MCF 10A (cell line): Measurements from ENCODE around the gene BSND. TPM values are rescaled to one million over a fixed set of nuclear protein-coding genes. Genes with fewer than 3 reads are reported as not detected.

Source experiments
- BruUV-seq: library from RNA; stranded (reverse); fragments of 400-500 nt; replicated peaks from 2 replicates; lab custom pipeline; 2021; lab: Mats Ljungman, UMichigan
- CTCF ChIA-PET: fragments of 300-600 bp; sonication (Branson Sonifier 250); formaldehyde crosslinking; extraction: SDS; loops from one replicate; lab custom pipeline; 2021; ENCODE audit warnings: antibody characterized with exemption, inconsistent platforms; lab: Yijun Ruan, JAX
- POLR2A ChIA-PET: fragments of 300-600, 350-650 bp; sonication (Branson Sonifier 250); formaldehyde crosslinking; extraction: SDS; loops from one replicate; lab custom pipeline; 2020; ENCODE audit warnings: antibody characterized with exemption, inconsistent platforms; lab: Yijun Ruan, JAX
- DNase-seq: peaks from one replicate; pipeline ENCODE4 v3.0.0-alpha.2; 2018; ENCODE audit not compliant: unreplicated experiment
- H3K27ac Mint-ChIP-seq: one replicate; pipeline ENCODE4 v1.8.0; 2022; ENCODE audit warnings: mild to moderate bottlenecking, low read depth, mixed read lengths; ENCODE audit not compliant: unreplicated experiment
- H3K27me3 Mint-ChIP-seq: one replicate; pipeline ENCODE4 v1.8.0; 2022; ENCODE audit warnings: mixed read lengths; ENCODE audit not compliant: insufficient read depth, unreplicated experiment
- H3K36me3 Mint-ChIP-seq: one replicate; pipeline ENCODE4 v1.8.0; 2022; ENCODE audit warnings: mild to moderate bottlenecking, moderate library complexity, mixed read lengths; ENCODE audit not compliant: insufficient read depth, unreplicated experiment
- H3K4me1 Mint-ChIP-seq: one replicate; pipeline ENCODE4 v1.8.0; 2022; ENCODE audit warnings: mixed read lengths; ENCODE audit not compliant: insufficient read depth, unreplicated experiment
- H3K4me3 Mint-ChIP-seq: one replicate; pipeline ENCODE4 v1.8.0; 2022; ENCODE audit warnings: mild to moderate bottlenecking, moderate library complexity, mixed read lengths; ENCODE audit not compliant: unreplicated experiment
- H3K9me3 Mint-ChIP-seq: one replicate; pipeline ENCODE4 v1.8.0; 2022; ENCODE audit warnings: mixed read lengths; ENCODE audit not compliant: unreplicated experiment
- intact Hi-C: fragments of 100-400 bp; cut with micrococcal nuclease; formaldehyde crosslinking; loops from 2 replicates; pipeline ENCODE4 v1.14.1; 2022
- total RNA-seq: library from RNA; stranded (reverse); gene quantifications from 2 replicates; pipeline ENCODE4 v1.2.3, GENCODE V29; 2022
- TF ChIP-seq, protein P1 (sequence below): fragments of 200-600 bp; IDR thresholded peaks from one replicate; pipeline ENCODE4 v1.8.0; 2022; ENCODE audit warnings: antibody characterized with exemption, mild to moderate bottlenecking; ENCODE audit not compliant: unreplicated experiment

The BSND gene
- total RNA-seq, 1 experiment from 2014 or later = not detected

DNA sequence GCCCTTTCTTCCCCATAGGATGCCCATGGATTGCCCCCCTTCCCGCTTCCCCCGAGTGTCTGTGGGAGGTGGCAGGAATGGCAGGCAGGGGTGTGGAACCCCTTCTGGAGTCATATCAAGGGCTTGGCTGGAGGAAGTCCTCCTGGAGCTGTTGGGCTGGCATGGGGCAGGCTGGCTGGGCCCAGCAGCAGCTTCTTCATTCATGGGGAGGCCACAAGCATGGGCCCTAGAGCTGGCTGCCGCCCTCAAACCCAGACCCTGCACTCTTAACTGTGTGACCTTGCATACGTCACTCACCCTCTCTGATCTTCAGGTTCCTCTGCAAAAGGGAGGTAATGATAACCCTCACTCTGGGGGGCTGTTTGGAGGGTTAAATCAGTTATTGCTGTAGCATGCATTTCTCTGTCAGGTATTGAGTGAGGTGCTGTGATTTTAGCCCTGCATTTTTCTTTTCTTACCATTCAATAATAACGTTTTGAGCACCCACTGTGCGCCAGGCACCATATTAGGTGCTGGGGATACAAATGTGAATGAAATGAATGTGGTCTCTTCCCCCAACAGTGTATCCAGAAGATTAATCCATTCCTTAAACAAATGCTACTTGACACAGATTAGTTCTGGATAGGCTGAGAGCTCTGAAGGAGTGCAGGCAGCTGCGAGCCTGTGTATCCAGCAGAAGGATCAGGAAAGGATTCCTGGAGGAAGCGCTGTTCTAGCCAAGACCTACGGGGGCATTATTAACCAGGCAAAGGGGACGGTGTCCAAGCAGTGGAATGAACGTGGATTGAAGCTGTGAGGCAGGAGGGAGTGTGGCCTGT is 49.9 kb downstream of the BSND start:
- BruUV-seq = no TSS peak
- CTCF ChIA-PET = interaction anchor here (0.6 to 1.0 kb wide), 3 partner anchors 26 to 430 kb away, joined by 3 to 5 read pairs (median 4); no protein-coding TSS in a partner anchor

DNA sequence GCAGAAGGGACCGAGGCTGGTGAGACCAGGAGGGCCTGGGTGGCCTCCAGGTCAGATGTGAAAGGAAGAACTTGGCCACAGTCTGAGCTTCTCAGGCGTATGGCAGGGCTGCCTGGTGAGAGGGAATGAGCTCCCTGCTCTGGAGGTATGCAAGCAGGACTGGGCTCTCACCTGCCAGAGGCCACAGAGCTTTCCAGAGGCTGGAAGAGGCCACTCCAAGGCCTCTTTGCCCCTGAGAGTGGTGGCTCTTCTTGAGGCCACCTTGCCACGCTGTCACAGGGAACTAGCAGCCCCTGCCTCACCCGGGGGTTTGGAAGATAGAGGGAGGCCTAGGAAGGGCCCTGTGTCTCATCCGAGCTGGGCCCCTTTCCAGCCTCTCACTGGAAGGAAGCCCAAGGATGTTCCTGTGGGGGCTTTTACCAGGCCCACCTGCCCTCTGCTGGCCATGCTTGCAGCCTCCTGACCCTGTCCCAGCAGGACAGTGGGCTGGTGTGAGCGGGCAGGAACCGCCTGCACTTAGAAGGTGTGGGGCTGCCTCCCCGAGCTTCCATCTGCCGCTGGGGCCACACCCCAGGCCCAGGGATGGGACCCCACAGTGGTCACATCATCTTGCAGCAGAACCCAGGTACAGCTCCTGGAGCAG is 50.7 kb downstream of the BSND start:
- intact Hi-C loops = no loop called here
- no peaks in the 10 kb centered on the region for H3K9me3 Mint-ChIP-seq
- TF ChIP-seq, protein P1, sequence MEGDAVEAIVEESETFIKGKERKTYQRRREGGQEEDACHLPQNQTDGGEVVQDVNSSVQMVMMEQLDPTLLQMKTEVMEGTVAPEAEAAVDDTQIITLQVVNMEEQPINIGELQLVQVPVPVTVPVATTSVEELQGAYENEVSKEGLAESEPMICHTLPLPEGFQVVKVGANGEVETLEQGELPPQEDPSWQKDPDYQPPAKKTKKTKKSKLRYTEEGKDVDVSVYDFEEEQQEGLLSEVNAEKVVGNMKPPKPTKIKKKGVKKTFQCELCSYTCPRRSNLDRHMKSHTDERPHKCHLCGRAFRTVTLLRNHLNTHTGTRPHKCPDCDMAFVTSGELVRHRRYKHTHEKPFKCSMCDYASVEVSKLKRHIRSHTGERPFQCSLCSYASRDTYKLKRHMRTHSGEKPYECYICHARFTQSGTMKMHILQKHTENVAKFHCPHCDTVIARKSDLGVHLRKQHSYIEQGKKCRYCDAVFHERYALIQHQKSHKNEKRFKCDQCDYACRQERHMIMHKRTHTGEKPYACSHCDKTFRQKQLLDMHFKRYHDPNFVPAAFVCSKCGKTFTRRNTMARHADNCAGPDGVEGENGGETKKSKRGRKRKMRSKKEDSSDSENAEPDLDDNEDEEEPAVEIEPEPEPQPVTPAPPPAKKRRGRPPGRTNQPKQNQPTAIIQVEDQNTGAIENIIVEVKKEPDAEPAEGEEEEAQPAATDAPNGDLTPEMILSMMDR = no peak
- no TSS peak for BruUV-seq
- no peak overlapping the region for H3K27ac Mint-ChIP-seq
- H3K4me1 Mint-ChIP-seq = no peaks in the 10 kb centered on the region
- H3K4me3 Mint-ChIP-seq = no peak overlapping the region
- ChIA-PET CTCF (interaction anchor here (0.6 to 1.0 kb wide), 2 partner anchors 27 to 378 kb away, joined by 3 to 4 read pairs; no protein-coding TSS in a partner anchor), POLR2A (no interaction called here)
- H3K27me3 Mint-ChIP-seq = no peaks in the 10 kb centered on the region
- H3K36me3 Mint-ChIP-seq = no peaks in the 10 kb centered on the region
- no peak for DNase-seq

More for the DNA sequence above, 49.9 kb downstream of the BSND start:
- intact Hi-C loops = no loop called here
- Mint-ChIP-seq H3K27me3 (no peaks in the 10 kb centered on the region), H3K27ac (no peak overlapping the region), H3K4me3 (no peak overlapping the region), H3K9me3 (no peaks in the 10 kb centered on the region), H3K36me3 (no peaks in the 10 kb centered on the region), H3K4me1 (no peaks in the 10 kb centered on the region)
- POLR2A ChIA-PET = no interaction called here
- TF ChIP-seq, protein P1 = no peak
- DNase-seq = no peak

DNA sequence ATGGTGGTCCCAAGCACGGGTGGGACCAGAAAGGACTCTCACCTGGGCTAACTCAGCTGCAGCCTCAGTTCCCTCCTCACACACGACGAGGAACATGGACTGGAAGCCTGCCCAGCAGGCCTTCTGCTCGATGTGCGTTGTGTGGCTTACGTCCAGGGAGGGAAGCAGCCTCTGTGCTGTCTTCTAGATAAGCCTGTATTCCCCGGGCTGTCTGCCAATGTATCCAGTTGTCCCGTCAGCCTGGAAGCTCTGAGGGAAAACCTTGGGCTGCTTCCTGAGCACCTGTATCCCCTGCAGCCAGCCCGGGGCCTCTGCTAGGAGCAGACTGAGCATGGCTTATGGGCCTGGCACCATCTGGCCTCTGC is 51.2 kb downstream of the BSND start:
- Mint-ChIP-seq H3K4me3 (no peak overlapping the region), H3K27me3 (no peaks in the 10 kb centered on the region), H3K9me3 (no peaks in the 10 kb centered on the region), H3K4me1 (no peaks in the 10 kb centered on the region), H3K36me3 (no peaks in the 10 kb centered on the region), H3K27ac (no peak overlapping the region)
- intact Hi-C loops = no loop called here
- DNase-seq = no peak
- BruUV-seq = no TSS peak
- TF ChIP-seq, protein P1 = no peak
- POLR2A ChIA-PET = interaction anchor here (0.9 kb wide), 1 partner anchor 9 kb away, joined by 3 read pairs; no protein-coding TSS in a partner anchor
- CTCF ChIA-PET = no interaction called here

DNA sequence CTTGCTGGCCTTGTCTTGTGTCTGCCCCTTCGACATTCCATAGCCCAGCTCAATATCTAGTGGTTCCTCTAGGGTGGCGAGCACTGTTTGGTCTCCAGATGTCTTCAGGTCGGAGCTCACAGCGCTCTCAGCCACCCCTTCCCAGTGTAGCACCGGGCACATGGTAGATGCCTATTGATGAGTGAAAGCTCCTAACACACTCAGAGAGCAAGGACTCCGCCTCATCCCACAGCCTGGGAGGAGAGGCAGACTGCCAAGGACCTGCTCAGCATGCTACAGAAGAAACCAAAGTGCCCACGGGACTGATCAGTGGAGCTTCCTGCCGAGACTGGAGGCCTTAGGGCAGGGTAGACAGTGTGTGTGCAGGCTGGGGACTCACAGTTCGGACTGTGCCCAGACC is 51.5 kb downstream of the BSND start:
- ChIA-PET POLR2A (interaction anchor here (0.9 kb wide), 1 partner anchor 9 kb away, joined by 3 read pairs; no protein-coding TSS in a partner anchor), CTCF (no interaction called here)
- TF ChIP-seq, protein P1 = no peak
- Mint-ChIP-seq H3K9me3 (no peaks in the 10 kb centered on the region), H3K4me3 (no peak overlapping the region), H3K27me3 (no peaks in the 10 kb centered on the region), H3K4me1 (no peaks in the 10 kb centered on the region), H3K27ac (no peak overlapping the region), H3K36me3 (no peaks in the 10 kb centered on the region)
- intact Hi-C loops = no loop called here
- no TSS peak for BruUV-seq
- no peak for DNase-seq
